Glomerular visceral epithelial cell (primary cell): ENCODE measurements around the gene GPC6.

Source experiments
- DNase-seq: peaks from one replicate; pipeline ENCODE4 v3.0.0-alpha.2; 2016; ENCODE audit errors: extremely low spot score

The GPC6 gene

DNA sequence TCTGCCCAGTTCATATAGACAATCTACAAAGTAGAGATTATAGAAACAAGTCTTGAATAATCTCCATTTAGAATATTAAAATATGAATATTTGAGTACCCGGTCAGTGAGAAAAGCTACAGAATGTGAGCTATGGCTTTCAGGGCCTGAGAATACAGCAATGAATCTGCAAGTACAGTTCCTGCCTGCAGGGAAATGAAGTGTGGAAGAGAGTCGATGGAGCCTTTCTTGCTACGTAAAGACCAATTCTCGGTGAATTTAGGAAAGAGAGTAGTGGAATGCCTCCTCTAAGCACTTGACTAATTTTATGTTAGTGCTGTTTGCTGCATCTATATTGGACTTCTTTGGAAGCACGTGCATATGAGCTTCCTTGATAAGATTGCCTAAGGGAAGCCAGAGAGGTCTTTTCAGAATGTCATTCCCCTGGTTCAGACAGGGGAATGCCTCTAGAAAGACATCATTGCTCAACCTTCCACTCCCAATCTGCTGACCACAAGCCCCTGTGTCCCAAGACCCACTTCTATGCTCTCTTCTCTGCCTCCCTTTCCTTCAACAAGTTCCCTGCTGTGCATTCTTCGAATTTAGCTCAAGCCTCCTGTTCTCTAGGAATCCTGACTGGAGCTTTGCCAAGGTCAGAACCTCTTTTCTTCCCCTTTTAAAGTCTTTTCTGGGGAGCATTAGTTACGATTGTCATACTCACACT lies 41.9 kb downstream of the GPC6 start:
- no peak for DNase-seq

DNA sequence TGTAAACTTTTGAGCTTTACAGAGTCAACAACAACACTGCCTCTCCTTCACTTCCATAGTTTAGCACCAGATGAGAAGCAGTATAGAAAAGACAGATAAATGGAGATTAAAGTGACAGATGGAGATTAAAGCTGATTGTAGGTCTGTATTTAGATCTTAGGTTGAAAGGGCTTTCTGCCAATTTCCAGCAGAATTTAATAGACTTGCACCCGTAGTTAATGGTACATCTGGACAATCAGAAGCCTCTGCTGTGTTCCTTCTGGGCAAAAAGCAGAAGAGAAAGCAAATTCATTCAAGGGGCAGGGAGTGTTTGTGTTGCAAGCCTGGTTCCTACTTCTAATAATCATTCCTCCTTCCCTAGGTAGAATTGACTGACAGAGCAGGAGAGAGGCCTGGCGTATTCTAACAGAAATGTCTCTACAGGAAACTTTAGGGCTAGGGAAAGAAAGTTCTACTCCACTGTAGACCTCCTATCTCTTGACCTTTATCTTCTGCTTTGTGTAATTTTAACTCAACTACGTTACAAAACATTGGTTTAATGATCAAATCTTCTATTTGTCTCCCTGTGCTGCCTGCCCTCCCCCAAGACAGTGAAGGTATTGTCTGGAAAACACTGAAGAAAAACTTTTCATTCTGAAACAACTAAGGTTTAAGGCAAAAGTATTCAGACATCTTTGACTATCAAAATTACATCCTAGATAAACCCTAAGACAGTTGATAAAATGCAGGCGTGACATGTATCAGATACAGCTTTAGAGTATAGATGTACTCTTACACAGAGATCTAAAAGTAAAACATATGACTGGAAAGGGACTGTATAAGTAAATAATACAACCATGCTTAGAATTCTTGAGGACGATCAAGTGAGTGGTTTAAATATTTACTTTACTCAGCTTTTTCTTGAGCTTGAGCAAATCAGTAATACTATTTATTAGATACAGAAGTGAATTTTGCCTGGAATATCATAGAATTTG lies 44.4 kb downstream of the GPC6 start:
- no peak for DNase-seq

DNA sequence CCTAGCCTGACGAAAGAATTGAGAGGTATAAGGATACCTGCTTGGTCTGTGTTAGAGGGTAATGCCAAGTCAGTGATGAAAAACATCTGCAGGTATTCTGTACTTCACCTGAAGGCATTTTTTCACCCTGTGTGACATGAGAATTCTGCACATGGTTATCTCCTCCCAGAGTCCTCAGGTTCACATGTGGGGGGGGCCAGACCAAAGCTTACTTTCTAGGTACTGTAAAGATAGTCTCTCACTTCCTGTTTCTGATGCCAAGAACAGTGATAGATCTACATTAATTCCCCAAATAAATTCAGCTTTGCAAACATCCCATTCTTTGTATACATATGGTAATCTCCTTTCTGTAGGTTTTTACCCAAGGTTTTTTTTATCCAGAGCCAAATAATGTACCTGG lies 53.4 kb downstream of the GPC6 start:
- DNase-seq = no peak

DNA sequence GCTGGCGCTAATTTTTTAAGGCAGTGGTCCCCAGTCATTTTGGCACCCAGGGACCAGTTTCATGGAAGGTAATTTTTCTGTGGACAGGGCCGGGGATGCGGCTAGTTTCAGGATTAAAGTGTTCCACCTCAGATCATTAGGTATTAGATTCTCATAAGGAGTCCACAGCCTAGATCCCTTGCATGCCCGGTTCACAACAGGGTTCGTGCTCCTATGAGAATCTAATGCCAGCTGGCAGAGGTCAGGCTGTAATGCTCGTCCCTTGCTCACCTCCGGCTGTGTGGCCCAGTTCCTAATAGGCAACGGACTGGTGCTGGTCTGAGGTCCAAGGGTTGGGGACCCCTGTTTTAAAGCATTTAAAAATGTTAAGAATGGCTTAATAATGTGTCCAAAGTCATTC lies 54.1 kb downstream of the GPC6 start:
- no peak for DNase-seq

DNA sequence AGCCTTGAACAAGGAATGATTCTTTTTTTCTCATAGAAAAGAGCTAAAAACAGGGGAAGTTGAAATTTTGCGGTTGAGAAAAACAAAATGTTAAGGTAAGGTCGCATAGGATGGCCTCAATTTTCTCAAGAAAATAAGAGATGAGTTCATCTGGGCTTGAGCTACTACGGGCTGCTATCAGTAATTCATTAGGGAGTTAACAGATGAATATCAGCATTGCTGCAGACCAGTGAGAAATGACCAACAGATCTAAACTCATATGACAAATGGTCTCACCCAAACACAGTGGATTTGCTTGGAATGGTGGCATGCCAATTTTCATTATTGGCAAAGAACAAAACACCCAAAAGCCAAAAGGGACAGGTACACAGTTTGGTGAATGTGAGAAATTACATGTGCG lies 56.6 kb downstream of the GPC6 start:
- DNase-seq = no peak

DNA sequence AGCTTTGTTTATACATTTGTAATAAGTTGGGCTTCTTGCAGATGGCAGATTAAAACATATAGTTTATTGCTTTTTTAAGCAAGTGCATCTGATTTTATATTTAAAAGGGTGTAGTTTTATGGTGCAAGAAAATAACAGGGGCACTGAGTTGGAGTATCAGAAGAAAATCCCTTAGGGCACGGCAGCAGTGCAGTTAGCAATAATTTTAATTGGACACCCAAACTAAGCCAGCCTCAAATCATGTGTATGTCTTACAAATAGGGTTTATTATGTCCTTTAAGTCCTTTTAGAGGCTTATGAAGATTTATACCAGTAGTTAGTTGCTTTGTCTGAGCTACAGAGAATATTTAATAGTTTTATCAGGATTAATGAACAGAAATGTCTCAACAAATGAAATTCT lies 57.5 kb downstream of the GPC6 start:
- DNase-seq = no peak

DNA sequence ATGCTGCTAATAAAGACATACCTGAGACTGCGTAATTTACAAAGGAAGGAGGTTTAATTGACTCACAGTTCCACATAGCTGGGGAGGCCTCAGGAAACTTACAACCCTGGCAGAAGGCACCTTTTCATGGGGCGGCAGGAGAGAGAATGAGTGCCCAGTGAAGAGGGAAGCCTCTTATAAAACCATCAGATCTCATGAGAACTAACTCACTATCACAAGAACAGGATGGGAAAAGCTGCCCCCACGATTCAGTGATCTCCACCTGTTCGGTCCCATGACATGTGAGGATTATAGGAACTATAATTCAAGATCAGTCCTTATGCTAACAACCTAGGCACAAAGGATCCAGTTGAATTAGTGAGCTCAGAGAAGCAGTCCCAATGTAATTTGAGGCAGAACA lies 59.4 kb downstream of the GPC6 start:
- DNase-seq = no peak

DNA sequence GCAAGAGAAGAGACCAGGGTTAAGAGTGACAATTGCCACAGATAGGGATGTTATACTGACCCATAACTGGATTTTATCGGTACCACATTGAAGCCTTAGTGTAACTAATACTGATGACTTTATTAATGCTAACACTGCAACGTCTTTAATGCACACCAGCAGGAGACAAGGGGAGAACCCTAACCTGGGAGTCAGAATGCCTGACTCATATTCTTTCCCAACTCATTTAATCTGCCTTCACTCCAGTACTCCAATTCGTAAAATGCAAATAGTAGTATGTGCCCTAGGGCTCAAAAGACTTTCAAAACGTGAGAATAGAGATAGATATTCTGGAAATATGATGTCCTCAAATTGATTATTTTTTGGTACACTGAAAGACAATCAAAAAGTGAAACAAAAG lies 62.4 kb downstream of the GPC6 start:
- DNase-seq = no peak

DNA sequence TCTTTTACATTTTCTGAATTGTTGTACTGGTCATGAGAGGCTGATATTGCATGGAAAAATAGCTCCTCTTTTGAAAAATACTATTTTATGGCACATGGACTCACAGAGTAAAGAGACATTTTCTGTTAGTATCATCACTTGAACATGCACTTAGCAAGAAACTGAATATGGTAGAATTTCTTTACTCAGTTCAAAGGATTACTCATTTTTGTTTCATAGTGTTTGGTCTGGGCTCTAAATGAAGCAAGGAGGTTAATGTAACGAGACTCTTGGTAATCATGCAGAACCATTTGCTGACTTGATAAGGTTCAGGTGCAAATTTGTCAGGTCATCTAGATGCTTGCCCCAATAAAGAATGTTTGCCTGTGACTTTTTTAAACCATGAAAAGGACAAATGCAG lies 63.2 kb downstream of the GPC6 start:
- DNase-seq = no peak

DNA sequence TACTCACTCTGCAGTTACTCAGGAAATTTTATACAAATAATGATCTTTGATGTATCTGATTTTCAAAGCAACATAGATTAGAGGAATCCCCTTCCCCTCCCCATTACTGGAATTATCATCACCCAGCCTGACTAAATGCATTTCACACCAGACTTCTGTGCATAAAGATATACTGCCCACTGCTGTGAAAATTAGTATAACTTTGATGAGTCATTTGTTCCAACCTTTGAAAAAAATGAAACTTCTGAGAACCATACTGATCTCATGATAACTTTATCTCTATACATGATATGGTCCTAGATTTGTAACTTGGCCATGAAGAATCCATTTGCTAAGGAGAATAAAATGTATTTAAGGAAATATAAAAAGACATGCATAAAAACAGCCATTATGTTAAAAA lies 63.9 kb downstream of the GPC6 start:
- no peak for DNase-seq

DNA sequence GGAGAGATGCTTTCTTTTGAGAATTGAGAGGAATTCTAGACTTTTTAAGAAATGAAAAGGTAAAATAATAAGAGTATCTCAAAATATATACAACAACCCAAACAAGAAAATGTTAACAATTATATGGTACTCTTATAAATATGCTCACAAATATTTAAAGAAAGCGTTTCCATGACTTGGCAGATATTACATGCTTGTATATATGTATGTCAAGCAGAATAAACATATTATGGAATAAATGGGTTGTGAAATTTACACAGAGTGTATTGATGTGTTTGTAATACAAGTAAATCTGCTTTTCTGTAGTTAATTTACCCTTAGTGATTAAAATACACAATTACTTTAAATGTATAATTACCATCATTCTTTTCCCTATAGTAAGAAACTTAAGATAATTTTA lies 65.8 kb downstream of the GPC6 start:
- DNase-seq = no peak

DNA sequence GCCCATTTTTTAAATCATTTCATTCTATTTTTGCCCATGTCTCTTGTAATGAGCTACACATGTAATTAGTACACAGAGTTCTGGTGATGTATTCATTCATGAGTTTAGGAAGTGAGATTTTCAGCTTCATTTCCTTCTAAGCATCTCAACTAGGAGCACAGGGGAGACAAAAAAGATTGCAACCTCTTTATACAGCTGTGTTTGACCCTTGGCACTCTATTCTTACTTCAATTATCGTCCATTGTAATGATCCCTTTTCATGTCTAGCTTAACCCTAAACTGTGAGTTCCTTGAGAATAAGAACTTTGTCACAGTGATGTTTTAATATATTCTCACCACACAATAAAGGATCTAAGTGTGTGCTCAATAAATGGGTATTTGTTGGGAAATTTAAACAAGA lies 67.1 kb downstream of the GPC6 start:
- no peak for DNase-seq

DNA sequence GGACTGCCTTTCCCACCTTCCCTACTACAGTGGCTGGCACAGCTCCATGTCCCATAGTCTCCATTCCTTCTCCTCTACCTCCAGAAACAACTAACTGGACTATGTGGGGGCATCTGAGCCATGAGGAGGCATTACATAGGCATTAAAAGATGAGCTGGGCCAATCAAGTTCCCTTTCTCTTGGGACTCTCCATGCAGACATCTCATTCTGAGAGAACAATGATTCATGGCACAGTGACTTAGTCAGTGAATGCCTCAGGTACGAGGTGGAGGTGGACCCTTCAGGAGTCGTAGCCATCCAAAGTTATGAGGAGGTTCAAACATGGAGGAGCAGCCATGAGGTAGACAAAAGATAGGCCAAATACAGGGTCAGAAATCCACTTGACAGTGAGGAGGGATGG lies 70.0 kb downstream of the GPC6 start:
- DNase-seq = no peak

DNA sequence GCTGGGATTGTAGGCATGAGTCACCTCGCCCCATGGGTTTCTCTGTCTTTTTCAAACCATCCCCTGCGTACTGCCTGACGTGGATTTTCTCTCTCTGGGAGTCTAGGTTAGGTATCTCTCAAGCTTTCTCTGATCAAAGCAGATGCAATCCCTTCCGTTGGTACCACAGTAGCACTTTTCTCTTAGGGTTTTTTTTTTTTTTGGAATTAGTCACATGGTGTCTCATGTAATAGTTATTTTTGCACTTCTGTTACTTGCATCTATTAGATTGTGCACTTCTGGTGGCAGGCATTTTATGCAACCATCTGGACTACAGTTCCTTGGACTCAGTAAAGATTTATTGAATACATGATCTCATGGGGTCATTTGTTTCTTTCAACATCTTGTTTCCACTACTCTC lies 72.1 kb downstream of the GPC6 start:
- no peak for DNase-seq

DNA sequence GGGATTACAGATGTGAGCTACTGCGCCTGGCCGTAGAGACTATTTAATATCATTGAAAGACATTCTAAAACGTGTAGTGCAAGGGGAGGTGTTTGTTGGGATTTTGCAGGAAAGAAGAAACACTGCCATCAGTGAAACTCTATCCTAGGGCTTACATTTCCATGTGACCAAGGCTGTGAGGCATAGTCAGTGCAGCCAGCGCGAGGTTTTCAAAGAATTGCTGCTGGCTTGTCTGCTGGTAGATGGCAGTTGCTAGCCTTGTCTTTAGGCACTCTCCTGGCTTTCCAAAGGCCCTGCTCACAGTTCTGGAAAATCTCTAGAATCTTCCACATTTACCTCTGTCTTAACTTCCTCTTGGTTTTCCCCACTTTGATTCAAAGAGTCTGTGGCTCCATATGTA lies 77.5 kb downstream of the GPC6 start:
- no peak for DNase-seq

DNA sequence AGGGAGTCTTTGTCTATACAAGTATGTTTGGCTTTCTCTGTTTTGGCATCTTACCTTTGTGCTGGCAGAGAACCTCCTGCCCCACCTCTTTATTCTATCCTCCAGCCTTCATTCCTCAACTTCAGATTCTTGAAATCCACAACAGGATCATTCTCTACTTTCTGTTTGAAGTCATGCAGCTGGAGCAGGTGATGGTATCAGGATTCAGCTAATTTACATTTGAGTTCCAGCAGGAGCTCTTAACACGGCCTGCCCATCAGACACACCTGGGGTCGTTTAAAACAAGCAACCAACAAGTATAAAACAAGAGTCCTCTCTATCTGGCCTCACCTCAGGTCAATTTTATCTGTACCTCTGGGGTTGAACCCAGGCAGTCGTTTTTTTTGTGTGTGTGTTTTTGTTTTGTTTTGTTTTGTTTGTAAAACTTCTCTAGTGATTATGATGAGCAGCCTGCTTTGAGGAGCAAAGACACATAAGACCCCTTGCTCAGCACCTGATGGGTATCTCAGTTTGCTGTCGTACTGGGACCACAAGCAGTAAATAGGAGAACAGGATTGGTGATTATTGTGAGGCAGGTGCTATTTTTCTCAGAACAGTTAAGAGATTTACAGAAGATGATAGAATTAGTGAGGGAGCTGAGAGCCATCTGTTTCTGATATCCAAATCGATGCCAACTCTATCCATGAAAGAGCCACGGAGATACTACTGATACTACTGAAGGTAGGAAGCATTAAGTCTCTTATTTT lies 78.4 kb downstream of the GPC6 start:
- DNase-seq = no peak

DNA sequence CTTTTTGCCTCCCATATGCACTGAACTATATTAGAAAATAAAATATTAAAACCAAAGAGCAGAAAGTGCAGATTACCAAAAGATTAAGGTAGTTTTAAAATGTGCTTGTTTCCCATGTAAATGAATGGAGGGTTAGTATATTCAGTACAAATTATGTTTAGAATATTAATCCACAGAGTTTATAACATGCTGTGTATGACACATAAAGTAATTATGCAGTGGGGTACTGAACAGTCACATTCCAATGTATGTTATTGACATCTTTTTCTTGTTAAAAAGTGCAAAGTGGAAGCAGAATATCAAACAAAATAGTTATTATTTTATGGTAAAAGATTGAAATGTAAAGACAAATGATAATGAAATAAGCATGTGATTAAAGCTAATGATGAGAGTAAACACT lies 79.3 kb downstream of the GPC6 start:
- DNase-seq = no peak

DNA sequence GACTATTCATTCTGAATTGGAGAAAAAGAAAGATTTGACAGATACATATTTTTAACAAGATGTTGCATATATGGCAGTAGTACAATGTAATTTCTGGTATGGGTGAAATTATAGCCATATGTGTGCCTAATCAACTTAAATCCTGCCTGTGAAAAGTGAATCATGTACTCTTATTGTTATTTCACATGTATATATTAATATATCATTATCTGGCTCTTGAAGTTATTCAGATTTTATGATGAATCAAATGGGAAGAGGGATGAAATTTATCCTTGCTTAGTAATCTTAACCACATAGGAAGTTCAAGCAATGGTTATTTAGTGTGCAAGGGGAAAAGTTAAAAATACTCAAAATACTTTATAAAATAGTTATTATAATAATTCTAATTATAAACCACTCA lies 80.5 kb downstream of the GPC6 start:
- no peak for DNase-seq

DNA sequence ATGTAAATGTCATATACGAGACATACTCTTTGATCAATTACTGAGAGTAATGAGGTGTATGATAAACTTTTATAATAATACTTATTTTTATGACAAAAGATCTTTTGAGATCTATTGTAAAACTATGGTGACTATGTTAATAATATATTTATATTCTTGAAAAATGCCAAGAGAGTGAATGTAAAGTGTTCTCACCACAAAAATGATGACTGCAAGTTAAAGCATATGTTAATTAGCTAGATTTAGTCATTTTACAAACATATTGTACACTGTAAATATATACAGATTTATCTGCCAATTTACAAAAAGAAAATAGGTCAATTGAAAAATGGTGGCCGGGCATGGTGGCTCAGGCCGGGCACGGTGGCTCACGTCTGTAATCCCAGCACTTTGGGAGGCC lies 81.0 kb downstream of the GPC6 start:
- DNase-seq = no peak

DNA sequence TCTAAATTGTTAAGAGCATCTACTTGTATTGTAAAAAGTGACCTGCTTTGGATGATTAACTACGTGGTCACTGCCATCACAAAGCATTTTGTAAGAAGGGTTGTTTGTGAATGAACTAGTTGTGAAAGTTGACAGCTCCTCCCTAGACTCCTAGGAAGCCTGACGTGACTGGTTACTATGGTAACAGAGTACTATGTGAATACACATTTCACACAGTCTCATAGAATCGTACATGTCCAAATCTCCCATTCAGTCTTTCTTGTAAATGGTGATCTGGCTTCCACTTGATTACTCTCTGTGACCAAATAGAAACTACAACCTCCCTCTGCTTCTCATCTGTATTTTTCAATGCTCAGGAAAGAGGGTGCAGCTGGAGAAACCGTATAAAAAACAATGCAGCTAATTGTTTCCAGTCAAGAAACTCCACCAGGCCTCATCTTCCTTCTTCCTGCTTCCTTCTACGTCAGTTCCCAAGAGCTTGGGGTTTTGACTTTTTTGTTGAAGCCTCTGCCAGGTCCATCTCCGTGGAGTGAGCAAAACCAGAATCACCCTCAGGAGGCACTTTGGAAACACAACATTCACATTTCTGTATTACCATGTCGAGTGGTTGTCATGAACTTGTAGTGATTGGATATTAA lies 83.4 kb downstream of the GPC6 start:
- DNase-seq = peak; percentile 39

DNA sequence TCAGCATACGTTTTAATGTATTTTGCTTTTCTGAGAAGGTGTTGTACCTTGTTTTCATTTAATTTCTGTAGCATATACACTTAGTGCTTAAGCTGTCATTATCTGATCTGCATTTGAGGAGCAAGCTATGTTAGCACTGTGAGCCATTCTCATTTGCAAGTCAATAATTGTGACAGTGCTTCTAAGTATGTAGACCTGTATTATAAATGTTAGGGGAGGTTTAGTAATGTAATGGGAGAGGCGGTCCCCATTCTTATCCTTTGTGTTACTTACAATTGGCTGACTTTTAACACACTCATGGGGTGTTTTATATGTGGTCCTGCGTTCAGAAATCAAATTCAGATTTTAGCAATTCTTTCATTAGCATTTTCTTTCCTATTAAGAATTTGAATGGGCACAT lies 90.2 kb downstream of the GPC6 start:
- DNase-seq = no peak
